Measurements from ENCODE around the gene SOX13.

SOX13 gene

GRCh38 chr1:204154568-204155255 lies 81.8 kb downstream of the SOX13 start:
- no peak for DNase-seq

DNA sequence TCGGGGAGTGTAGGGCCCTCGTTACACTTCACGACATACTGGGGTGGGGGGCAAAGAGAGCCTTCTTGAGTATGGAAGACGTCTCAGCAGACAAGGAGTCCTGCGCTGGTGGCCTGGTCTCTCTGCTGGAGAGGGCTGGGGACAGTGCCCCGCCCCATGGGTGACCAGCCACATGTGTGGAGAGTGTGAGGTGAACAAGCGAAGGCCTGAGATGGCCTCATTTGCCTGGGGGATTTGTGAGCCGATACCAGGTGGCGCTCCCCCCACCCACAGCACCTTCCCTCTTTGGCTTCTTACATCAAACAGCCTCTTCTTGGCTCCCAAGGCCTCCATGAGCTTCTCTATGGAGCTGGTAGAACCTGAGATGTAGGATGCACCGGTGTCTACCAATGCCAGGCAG lies 83.0 kb downstream of the SOX13 start:
- no peak for DNase-seq

DNA sequence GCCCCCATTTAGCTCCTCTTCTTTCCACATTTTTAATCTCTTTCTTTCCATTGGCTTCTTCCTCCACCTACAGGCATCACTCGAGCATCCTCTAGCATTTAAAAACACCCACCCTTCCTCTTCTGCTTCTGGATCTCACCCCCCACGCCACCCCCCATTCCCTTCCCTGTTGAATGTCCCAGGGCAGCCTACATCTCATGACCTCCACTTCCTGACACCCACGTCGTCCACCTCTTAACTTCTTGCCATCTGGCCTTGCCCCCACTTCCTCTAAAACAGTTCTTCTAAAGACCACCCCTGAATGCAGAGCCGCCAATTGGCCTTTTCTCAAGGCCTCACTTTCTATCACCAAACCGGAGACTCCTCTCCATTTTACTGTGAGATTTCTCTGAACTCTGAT lies 85.0 kb downstream of the SOX13 start:
- DNase-seq: no peak

DNA sequence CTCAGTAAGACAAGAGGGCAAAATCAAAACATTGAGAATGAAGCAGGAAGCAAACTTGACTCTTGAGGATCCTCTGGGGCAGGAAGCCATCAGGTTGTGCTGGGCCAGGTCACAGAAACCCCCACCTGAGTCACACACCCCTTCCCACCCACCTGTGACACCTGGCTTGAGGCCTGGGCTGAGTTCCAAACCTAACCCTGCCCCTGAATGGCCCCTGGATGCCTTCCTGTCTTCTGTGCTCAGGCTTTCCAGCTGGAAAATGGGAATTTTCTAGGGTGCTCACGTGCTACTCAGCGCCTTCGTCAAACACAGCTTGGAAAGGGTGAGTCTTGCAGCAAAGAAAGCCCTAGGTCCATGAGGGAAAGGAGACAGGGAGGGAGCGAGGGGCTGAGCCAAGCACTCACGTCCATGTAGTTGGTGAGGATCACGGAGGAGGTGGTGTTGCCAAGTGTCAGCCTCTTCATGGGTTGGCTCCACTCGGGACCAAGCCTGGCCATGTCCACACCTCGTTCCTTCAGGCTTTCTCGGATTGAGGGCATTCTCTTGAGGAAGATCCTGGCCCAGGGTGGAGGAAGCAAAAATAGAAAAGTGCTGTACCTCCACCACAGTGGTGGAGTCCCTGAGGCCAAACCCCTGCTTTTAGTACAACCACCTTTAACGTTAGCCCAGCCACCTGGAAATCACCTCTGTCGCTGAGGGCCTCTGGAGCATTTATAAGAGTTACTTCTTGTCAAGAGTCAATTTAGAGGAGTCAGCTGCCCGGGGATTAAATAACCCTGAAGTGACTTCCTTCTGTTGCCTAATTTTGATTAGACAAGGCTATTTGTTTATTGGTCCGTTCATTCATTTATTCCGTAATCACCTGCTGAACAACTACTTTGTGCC lies 88.9 kb downstream of the SOX13 start:
- DNase-seq: no peak

DNA sequence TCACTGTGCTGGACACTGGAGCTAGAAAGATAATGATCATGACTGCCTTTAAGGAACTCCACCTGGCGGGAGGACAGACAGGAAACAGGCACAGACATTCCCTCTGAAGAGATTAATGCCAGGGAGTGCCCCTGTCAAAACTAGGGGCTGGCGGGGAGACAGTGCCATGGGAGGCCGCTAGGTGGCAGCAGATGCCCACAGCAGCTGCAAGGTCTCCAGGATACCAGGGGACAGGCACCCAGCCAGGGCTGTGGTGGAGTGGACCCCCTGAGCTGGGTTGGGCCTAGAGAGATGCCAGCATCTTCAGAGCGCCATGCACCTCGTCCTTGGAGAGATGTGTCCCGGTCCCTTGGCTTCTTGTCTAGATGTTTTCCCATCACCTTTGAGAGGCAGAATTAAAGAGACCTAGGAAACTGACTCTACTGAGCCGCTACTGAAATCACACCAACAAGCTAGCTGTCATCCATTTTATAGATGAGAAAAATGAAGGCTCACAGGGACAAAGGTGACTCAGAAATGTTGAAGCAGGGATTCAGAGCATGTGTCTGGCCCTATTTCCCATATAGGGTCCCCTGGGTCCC lies 89.7 kb downstream of the SOX13 start:
- peak; percentile 44 to 66 (median 54) for DNase-seq

- DNase-seq: no peak
Observed at GRCh38 chr1:204166219-204166618, 93.3 kb downstream of the SOX13 start, which contains the start of gene REN. Gene REN (minus strand): TSS chr1:204166337. CDS start chr1:204166293, 44 bp downstream.

DNA sequence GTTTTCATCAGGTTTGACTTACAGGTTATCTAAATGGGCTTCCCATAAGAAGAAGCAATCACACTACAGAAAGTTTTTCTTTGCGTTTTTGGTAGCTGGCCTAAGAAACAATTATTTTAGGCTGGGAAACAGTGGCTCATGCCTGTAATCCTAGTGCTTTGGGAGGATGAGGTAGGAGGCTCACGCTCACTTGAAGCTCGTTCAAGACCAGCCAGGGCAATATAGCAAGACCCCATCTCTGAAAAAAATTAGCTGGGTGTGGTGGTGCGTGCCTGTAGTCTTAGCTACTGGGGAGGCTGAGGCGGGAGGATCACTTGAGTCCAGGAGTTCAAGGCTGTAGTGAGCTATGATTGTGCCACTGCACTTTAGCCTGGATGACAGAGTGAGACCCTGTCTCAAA lies 94.8 kb downstream of the SOX13 start:
- DNase-seq: no peak

GRCh38 chr1:204169858-204170257 lies 96.9 kb downstream of the SOX13 start:
- no peak for DNase-seq

DNA sequence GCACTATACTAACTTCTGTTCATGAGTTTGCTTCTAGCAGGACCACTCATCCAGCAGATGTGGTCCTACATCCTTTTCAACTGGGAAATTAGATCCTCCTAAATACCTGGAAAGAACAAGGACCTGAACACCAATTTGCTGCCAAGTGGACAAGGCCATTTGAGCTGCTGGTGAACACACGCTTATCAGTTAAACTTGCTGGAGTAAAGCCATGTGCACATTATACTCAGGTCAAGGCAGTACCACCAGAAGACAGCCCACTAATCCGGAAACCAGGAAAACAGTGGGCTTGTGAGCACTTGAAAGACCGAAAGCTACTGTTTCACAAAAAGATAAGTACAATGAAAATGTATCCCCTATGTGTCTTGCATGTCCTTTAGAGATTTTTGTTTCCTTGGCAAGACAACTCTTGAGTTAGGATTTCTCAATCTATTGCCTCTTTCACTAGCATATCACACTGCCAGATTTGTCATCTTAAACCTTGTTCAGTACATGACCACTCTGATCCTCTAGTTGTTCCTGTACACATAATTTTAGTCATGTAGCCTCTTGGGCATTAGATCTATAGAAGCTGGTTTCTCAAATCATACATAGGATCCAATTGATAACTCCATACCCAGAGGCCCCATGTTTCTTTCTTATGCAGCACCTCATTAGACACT lies 97.7 kb downstream of the SOX13 start:
- no peak for DNase-seq

GRCh38 chr1:204171751-204172178 lies 98.8 kb downstream of the SOX13 start:
- no peak for DNase-seq

DNA sequence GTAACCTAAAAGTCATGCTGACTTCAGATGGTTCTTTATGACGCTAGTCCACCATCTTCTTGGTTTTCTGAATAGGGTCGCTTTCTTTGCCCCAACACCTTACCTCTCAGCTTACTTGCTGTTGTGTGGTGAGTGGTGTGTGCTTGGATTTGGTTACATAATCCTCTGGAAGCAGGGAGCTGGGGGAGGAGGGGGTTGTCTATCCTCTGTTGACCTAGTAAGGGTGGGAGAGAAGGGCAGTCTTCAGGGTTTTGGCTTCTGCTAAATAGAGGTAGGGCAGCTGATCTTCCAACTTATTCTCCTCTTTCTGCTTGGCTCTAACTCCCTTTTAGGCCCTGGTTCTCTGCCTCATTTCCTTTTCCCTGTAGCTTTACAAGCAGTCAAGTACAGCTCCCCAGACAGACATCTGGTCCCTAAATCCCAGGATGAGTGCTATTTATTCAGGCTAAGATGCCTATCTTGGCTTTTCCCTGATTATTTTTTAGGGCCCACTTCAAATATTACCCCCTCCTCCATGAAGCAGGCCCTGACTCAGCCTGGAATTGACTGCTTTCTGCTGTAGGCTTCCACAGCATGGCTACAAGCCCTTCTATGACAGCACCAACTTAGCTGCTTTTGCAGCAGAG lies 99.6 kb downstream of the SOX13 start:
- no peak for DNase-seq

GRCh38 chr1:204174958-204175357 lies 102.0 kb downstream of the SOX13 start:
- no peak for DNase-seq

GRCh38 chr1:204176049-204176448 lies 103.1 kb downstream of the SOX13 start:
- DNase-seq: no peak

- DNase-seq: no peak
Observed at GRCh38 chr1:204177133-204177532, 104.2 kb downstream of the SOX13 start.

Data from activated CD4-positive, CD25-positive, alpha-beta regulatory T cell (primary cell).